Measurements from ENCODE around the gene B3GLCT. TPM values are rescaled to one million over a fixed set of nuclear protein-coding genes. Genes with fewer than 3 reads are reported as not detected.

The B3GLCT gene
- total RNA-seq = 4.4 and 5.5 TPM in 2 replicates

DNA sequence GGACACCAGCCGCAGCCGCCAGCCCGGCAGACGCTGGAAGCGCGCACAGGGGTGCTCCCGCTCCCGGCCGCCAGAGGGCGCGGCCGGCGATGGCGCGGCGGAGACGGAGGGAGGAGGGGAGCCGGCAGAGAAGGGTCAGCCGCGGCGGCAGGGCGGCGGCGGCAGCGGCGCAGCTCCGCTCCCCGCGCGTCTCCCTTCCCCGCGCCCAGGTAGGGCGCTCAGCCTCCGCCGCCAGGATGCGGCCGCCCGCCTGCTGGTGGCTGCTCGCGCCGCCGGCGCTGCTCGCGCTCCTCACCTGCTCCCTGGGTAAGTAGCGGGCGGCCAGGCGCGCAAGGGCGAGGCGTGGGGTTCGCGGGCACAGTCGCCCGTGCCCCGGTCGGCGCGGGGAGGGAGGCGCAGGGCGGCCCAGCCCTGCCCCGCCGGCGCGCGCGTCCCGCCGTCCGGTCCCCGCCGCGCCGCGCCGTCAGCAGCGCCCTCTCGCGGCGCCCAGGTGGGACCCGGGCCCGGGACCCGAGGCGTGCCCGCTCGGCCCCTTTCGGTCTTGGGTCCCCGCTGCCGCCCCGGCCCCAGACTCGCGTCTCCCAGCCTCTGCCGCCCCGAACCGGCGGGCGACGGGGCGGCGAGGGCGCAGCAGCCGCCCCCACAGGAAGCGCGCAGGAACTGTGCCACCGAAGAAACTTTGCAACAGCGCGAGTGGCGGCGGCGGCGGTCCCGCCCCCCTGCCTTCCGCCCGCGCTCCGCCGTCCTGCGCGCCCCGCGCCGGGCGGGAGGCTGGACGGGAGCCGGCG is at the start of gene B3GLCT:
Gene B3GLCT, plus strand, starts transcription at position 127 of the 788 bp plus-strand sequence. Its CDS starts 110 bp downstream, at position 237.

DNA sequence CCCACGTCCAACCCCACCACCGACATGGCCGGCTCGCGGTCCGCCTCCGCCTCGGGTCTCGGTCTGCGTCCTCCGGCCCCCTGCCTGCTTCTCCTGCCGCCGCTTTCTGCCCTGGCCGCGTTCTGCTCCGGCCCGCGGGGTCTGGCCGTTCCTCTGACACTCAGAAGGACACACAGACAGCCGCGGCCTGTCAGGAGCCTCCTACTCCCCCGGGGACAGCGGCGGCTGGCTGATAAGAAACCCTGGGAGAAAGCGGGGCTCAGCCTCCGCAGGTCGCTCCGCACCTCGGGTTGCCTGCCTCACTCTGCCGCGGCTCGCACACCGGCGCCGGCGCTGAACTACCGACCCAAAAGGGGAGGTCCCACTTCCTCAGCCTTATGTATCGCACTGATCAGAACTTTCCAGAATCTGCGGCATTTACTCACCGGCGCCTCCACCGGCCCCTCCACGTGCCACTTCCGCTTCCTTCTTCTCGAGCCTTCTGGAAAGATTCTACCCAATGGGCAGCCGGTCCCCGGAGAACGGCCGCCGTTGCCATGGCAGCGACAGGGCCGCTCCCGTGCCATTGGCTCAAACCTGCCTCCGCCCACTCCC is 38.1 kb upstream of the B3GLCT start, which contains the start of gene HSPH1:
Gene HSPH1, minus strand, starts transcription at position 348 of the 594 bp plus-strand sequence. Its CDS starts 322 bp downstream, at position 26.

Other genes with a start within 250 kb of the B3GLCT start
- gene HSPH1, start 38.1 kb upstream of the B3GLCT start, total RNA-seq = 21.5 and 28.2 TPM in 2 replicates

Data from bronchial smooth muscle cell (primary cell).